ENCODE measurements around the gene ANGPTL2.
"Not testable (repeated sequence)": the region's sequence is repeated elsewhere in the genome, so short reads cannot be mapped to it uniquely, and the experiment has no call there.

ANGPTL2 gene, protein sequence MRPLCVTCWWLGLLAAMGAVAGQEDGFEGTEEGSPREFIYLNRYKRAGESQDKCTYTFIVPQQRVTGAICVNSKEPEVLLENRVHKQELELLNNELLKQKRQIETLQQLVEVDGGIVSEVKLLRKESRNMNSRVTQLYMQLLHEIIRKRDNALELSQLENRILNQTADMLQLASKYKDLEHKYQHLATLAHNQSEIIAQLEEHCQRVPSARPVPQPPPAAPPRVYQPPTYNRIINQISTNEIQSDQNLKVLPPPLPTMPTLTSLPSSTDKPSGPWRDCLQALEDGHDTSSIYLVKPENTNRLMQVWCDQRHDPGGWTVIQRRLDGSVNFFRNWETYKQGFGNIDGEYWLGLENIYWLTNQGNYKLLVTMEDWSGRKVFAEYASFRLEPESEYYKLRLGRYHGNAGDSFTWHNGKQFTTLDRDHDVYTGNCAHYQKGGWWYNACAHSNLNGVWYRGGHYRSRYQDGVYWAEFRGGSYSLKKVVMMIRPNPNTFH

GRCh38 chr9:127122176-127123063 is at the start of gene ANGPTL2:
Gene ANGPTL2 (minus strand): TSS chr9:127122635. CDS start chr9:127108731, 13,904 bp downstream.
- no peak for DNase-seq (ENCODE audit: low read depth in 3 of 3)

- DNase-seq (ENCODE audit: low read depth in 3 of 3): not testable (repeated sequence)
Measured at GRCh38 chr9:127171348-127171747, 48.9 kb upstream of the ANGPTL2 start.

- no peak for DNase-seq (ENCODE audit: low read depth in 3 of 3)
Measured at GRCh38 chr9:127170652-127171051, 48.2 kb upstream of the ANGPTL2 start.

GRCh38 chr9:127170103-127170502 is 47.7 kb upstream of the ANGPTL2 start:
- no peak for DNase-seq (ENCODE audit: low read depth in 3 of 3)

GRCh38 chr9:127169575-127169883 is 47.1 kb upstream of the ANGPTL2 start:
- no peak for DNase-seq (ENCODE audit: low read depth in 3 of 3)

DNA sequence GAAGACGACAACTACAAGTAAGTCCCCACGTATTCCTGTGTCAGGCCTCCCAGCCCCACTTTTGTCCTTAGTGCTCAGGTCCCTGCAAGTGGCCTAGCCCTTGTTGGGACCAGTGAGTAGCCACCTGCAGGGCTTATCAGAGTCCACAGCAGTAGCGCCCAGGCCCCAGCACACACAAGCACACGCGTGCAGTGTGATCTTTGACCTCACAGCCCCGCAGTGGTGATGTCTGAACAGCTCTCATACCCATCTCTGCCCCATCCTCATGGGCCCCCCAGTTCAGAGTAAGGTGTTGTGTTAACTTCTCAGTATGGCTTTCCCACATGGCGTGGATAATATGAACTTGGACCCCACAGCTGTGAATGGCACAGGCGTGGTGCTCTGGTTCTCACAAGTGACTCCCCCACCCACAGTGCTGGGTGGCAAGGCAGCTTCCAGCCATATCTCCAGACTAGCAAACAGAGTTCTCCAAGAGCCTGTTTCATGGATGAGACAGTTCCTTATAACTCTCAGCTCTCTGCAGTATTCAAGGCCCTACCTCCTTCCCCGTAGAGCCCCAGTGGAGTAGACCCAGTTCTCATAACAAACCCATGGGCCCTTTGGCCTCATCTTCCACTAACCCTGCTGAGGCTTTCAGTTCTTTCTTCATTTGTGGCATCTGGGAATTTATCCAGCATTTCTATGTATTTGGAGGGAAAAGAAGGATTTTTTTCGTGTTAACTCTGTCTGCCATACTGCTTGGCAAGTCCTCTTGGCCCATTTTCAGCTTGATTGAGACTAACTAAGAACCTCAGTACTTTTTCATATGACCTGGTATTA is 46.5 kb upstream of the ANGPTL2 start:
- DNase-seq (ENCODE audit: low read depth in 3 of 3): no peak

- DNase-seq (ENCODE audit: low read depth in 3 of 3): no peak
Measured at GRCh38 chr9:127167560-127168326, 45.3 kb upstream of the ANGPTL2 start.

DNA sequence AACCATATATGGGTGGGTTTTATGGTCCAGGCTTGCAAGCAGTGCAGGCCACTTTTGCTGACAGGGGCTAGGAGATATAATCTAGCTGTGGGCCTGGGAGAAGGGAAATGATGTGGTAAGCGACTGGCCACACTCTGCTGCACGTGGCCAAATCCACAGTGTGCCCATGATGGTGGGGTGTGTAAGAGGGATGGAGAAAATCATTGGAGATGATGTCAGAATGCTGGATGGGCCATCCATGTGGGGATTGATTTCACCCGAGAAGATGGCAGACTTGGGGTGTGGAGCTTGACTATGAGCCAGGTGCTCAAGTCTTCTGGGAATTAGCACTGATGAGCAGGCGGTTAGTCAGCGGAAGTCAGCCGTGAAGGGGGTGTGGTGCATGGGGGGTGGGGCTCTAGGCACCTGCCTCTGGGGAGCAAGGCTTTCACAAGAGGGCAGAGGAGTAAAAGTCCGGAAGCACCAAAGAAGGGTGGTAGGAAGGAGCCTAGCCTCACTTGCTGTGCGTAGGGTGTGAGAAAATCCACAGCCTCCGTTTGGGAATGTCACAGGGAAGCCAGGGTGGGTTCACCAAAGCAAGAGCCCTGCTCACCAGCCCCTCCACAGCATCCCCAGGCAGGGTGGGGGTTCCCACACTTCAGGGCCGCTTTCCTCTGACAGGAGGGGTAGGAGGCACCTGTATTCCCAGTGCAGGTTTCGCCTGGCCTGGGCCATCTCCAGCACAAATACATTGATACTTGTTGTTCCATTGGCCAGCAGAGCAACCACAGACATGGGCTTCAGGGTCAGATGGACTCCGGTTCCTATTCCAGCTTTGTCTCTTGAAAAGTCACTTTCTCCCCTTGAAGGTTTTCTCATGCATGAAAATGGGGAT is 44.5 kb upstream of the ANGPTL2 start:
- DNase-seq (ENCODE audit: low read depth in 3 of 3): no peak

GRCh38 chr9:127166111-127166510 is 43.7 kb upstream of the ANGPTL2 start:
- no peak for DNase-seq (ENCODE audit: low read depth in 3 of 3)

- no peak for DNase-seq (ENCODE audit: low read depth in 3 of 3)
Measured at GRCh38 chr9:127165116-127165515, 42.7 kb upstream of the ANGPTL2 start.

DNA sequence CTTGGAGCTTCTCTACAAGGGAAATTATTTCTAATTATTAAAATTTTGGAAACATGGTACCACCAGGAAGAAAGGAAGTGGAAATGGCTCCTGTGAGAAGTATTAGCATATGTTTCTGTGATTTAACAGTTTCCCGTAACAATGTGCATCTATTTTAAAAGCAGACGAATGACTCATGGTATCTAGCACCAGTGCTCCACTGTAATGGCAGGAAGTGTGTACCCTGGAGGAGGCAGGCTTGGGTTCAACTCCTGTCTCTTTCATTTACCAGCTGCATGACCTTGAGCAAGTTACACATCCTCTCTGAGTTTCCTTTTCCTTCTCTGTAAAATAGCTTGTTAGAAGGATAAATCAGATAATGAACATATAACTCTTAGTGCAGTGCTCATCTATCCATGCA is 41.0 kb upstream of the ANGPTL2 start:
- DNase-seq (ENCODE audit: low read depth in 3 of 3): no peak

DNA sequence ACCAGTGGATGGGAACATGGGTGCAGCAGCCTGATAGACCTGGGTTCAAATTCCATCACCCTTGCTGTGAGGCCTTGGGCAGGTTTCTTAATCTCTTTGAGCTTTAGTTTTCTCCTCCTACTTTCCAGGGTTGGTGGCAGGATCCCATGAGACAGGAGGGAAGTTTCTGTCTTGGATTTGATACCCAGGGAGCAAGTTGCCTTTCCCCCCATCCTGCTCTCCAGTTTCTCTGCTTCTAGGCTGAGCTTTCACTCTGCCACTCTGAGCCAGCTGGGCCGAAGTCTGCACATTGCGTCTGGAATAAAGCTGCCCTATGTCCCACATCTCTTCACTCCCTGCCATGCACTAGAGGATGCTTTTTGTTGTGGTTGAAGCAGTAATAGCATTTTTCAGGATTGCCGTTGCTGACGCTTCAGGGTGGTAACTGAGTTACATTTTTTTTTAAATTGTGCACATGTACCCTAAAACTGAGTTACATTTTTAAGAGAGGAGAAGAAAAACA is 40.5 kb upstream of the ANGPTL2 start:
- no peak for DNase-seq (ENCODE audit: low read depth in 3 of 3)

DNA sequence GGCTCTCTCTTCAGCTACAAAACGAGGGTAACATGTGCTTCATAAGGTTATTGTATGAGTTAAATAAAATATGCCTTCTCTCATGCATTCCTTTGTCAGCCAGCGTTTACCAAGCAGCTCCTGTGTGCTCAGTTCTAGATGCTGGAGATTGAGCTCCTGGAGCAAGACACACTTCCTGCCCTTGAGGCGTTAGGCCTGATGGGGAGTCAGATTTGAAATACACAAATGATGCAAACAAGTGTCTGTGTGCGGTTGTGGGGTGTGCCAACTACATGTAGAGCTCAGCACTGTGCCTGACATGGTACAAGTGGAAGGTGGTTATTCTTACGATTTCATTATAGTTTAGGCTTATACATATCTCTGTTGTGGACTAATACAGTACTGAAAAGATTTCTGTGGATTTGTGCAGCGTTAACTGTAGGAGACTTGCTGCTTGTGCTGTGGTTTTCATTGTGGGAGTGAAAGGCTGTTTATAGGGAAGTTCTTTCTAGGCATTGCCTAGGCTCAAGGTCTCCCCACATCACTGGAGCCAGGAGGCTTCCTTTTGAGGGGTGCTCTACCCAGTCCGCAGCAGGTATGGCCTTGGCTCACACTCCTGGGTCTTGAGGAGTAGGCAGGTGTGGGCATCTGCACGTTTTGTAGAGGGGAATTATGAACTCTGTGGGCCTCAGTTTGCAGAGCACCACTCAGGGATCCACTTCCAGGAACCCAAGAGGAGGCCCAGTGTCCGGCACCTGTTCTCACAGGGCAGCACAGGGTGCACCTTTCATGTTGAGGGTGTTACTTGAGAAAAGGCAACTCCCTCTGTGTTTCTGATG is 39.8 kb upstream of the ANGPTL2 start:
- no peak for DNase-seq (ENCODE audit: low read depth in 3 of 3)

- no peak for DNase-seq (ENCODE audit: low read depth in 3 of 3)
Measured at GRCh38 chr9:127161081-127161624, 38.7 kb upstream of the ANGPTL2 start.

DNA sequence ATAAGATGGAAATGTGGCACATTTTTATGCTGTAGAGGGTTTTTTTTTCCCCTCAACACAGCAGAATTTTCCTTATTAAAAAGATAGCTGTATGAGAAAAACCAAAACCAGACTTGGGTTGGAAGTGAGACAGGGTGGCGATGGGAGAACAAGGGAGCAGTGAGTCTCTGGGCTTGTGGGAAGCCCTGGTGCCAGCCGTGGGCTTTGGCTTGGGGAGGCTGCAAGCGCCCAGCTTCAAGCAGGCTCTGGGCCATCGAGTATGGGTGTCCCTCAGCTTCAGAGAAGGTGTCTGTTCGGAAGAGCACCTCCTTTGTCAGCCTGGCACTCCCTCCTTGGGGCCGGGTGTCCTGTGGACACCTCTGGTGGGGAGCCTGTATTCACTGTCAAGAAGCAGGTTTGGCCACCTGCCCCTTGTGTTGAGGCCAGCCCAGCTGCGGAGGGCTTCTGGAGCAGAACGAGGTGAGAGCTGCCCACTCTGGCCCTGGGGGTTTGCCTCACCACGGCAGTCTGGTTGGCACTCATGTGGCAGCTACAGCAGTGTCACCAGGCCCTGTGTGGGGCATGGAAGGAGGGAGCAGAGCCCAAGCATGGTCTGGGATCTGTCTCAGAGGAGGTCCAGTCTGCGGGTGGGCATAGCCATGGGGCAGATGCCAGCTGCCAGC is 37.6 kb upstream of the ANGPTL2 start:
- no peak for DNase-seq (ENCODE audit: low read depth in 3 of 3)

DNA sequence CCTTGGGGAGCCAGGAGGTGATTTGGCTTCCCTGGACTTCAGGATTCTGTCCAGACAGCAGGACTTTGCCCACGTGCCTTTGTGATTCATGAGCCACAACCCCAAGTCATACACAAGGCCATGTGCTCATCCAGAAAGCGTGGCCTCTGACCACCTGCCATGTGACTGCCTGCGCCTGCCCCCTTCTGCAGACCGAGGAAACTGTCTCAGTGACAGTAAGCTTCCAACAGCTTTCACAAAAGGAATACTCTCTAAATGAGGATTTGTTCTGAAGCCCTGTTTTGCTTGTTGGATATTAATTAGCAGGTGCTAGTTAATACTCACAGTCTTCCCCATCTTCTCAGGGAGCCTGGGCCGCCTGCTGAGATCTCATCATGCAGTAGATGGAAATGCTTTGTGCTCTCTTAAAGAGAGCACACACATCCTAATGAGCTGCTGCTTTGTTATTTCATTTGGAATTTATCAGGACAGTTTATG is 36.9 kb upstream of the ANGPTL2 start:
- no peak for DNase-seq (ENCODE audit: low read depth in 3 of 3)

- DNase-seq (ENCODE audit: low read depth in 3 of 3): no peak
Measured at GRCh38 chr9:127158786-127159324, 36.4 kb upstream of the ANGPTL2 start.
